Amygdala (tissue), 56 donors: ENCODE results near the gene NELL1.
A peak's percentile ranks its signal among the peaks of the same experiment; 100 is the strongest.

ENCODE experiments used
- DNase-seq, 56 donors: peaks; one replicate each; lab custom pipeline; 2025; lab: John Stamatoyannopoulos, UW

Gene NELL1

DNA sequence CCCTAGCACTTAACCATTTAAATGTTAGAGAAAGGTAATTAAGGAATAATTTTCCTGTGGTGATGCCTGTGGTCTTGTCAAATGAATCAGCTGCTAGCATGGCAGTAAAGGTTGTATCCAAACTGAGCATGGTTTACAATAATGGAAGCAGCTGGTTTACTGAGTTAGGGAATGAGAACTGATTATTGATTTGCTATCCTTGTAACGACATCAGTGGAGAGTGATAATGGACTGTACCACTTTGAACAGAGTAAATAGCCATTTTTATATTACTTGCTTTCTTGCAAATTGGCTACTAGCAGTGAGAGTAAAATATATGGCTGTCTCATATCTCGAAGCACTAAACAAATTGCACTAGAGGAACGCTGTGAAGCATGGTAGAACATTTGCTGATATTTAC is 934.5 kb downstream of the NELL1 start:
- no peak for DNase-seq

DNA sequence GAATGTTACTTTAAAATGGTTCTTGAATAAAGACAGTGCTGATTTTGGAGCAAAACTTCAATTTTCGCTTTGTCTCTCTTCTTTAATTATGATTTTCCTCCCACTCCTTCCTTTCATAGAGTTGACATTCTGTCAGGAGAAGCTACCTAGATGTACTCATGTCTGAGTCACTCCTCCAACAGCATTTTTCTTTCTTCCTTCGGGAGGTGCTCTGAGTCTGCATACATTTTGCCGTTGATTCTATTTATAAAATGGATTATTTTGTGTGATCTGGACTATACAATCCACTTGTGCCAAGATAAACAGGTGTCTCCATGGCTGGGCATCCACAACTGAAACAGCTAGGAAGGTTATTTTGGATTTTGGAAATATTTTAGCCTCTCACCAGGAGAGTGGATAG is 935.2 kb downstream of the NELL1 start:
- no peak for DNase-seq

DNA sequence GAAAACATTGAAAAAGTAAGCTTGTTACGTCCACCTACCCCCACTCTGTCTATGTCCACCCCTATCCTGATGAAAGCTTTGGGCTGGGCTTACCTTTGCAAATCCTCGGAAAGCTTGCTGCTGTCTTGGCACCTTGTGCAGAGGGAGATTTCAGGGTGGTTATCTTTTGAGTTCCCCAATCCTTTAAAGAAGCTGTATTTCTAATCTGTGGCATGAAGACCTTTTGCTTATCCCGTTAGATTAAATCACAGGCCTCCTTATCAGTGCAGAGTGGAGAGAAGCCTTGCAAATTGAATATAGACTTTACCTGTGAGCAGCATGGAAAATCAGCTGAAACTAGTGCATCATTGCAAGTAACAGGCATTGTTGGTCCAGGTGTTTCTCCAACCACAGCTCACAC is 942.9 kb downstream of the NELL1 start:
- DNase-seq = no peak

DNA sequence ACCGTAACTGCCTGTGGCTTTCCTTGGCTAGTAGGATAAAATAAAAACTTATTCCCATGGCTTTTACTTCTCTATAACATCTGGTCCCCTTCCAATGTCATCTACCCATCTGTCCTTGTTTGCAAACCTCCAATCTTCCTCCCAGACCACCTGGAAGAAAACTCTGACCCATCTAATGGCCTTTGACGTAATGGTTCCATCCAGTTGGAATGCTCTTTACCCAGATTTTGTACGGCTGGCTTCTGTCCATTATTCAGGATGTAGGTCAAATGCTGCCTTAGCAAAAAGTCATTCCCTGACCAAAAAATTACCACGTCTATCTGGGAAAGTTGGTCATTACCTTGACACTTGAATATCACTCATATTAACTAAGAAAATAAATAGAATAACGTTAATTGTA is 945.6 kb downstream of the NELL1 start:
- DNase-seq = no peak

DNA sequence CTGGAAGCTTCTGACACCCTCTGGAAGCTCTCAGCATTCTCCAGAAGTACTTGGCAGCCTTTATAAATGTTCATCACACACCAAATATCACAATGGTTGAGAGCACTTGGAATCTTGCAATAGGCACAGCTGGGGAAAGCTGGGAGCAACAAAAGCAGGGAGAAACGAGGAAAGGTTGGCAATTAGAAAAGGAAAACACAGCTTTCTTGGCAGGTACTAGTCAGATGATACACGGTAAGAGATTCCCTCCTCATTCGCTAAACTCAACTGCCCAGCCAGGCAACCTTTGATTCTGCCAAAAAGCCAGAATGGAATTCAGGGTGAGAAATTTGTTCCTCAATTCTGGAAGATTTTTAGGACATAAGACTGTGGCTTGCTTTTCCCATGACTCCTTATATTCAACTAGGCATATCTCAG is 946.6 kb downstream of the NELL1 start:
- no peak for DNase-seq

DNA sequence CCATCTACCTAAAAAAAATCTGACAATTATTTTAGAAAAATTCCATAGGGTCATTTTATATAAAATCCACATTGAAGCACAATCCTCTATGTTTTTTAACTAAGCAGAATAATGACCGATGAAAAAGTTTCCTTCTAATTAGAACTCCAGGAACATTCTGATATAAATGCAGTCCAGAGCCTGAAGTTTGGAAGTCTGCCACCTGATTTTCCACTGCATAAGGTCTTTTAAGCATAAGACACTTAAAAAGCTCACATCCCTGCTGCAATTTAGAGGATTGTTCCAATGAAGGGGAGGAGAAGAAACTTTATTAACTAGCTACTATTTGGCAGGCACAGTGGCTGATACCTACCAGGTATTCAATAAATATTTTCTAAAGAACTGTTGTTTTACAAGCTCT is 953.2 kb downstream of the NELL1 start:
- peak in 5 of 56 donors; percentile 2 to 25 (median 5) for DNase-seq

DNA sequence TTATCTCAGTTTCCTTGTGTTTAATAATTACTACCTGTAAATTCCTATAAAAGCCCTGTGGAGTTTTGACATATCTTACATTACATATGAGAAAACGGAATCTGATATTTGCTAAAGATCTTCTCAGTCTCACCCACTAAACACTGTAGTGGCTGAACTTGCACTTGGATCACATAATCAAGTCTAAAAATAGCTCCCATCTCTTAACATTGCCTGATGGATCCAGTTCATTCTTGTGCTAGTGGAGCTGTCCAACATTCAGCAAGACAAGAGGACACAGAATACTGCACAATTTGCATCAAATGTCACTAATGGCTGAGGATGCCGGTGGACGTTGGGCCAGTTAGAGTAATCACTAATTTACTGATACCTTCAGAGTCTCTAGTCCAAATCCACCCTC is 953.6 kb downstream of the NELL1 start:
- DNase-seq = no peak
